RWPE2 (cell line): ENCODE measurements around the gene HOTAIR.

ENCODE experiments used
- ATAC-seq: fragments of 200-7000 bp; cut with Tn5 transposase; 3 replicates; pipeline ENCODE4 v1.9.1; 2021; ENCODE audit warnings: low read depth
- DNase-seq: peaks from one replicate; pipeline ENCODE4 v3.0.0-alpha.2; 2020; ENCODE audit warnings: low spot score
- H3K27ac ChIP-seq: fragments of 450-650 bp; 2 replicates; pipeline ENCODE4 v1.5.1; 2017; ENCODE audit warnings: mild to moderate bottlenecking; ENCODE audit not compliant: poor library complexity, severe bottlenecking
- H3K27me3 ChIP-seq: fragments of 250-450 bp; sonication (Bioruptor Pico); 2 replicates; pipeline ENCODE4 v1.5.1; 2021; ENCODE audit warnings: mild to moderate bottlenecking, moderate library complexity; ENCODE audit not compliant: insufficient read depth, poor library complexity, severe bottlenecking
- H3K36me3 ChIP-seq: fragments of 250-450 bp; sonication (Bioruptor Pico); 2 replicates; pipeline ENCODE4 v1.5.1; 2020; ENCODE audit warnings: low read depth, mild to moderate bottlenecking, moderate library complexity
- H3K4me1 ChIP-seq: fragments of 250-450 bp; sonication (Bioruptor Pico); 2 replicates; pipeline ENCODE4 v1.5.1; 2021; ENCODE audit warnings: mild to moderate bottlenecking, moderate library complexity; ENCODE audit not compliant: insufficient read depth, poor library complexity, severe bottlenecking
- H3K4me3 ChIP-seq: fragments of 250-450 bp; sonication (Bioruptor Pico); 2 replicates; pipeline ENCODE4 v1.5.1; 2021; ENCODE audit warnings: mild to moderate bottlenecking, moderate library complexity; ENCODE audit not compliant: severe bottlenecking
- H3K9me3 ChIP-seq: fragments of 250-450 bp; sonication (Bioruptor Pico); 2 replicates; pipeline ENCODE4 v1.5.1; 2021; ENCODE audit warnings: mild to moderate bottlenecking, moderate library complexity; ENCODE audit not compliant: severe bottlenecking
- CTCF ChIP-seq: fragments of 450-650 bp; IDR thresholded peaks from one replicate; pipeline ENCODE4 v1.5.1; 2017; ENCODE audit warnings: mild to moderate bottlenecking, moderate library complexity; ENCODE audit not compliant: poor library complexity, severe bottlenecking

The HOTAIR gene

GRCh38 chr12:54017878-54018467 lies 43.2 kb upstream of the HOTAIR start:
- H3K27ac ChIP-seq, result peak overlapping the region; percentile 31
- H3K9me3 ChIP-seq, result no peaks in the 10 kb centered on the region
- H3K36me3 ChIP-seq, result no peaks in the 10 kb centered on the region
- no peak for TF ChIP-seq CTCF
- DNase-seq (no peak), ATAC-seq (peak; percentile 75)
- H3K27me3 ChIP-seq, result peaks cover 76% of the 10 kb centered on the region
- peak overlapping the region; percentile 44 for H3K4me3 ChIP-seq
- H3K4me1 ChIP-seq, result no peaks in the 10 kb centered on the region

GRCh38 chr12:54017027-54017788 lies 42.5 kb upstream of the HOTAIR start:
- H3K27ac ChIP-seq, result peak overlapping the region; percentile 31

GRCh38 chr12:54016478-54016964 lies 41.8 kb upstream of the HOTAIR start:
- H3K27ac ChIP-seq, result peak overlapping the region; percentile 31
- H3K27me3 ChIP-seq, result peaks cover 74% of the 10 kb centered on the region
- H3K4me3 ChIP-seq, result peak overlapping the region; percentile 44
- H3K9me3 ChIP-seq, result no peaks in the 10 kb centered on the region
- peak; percentile 26 for ATAC-seq
- H3K36me3 ChIP-seq, result no peaks in the 10 kb centered on the region
- no peak for DNase-seq
- H3K4me1 ChIP-seq, result no peaks in the 10 kb centered on the region
- no peak for TF ChIP-seq CTCF

More at GRCh38 chr12:54017027-54017788, 42.5 kb upstream of the HOTAIR start:
- ATAC-seq (peak; percentile 48), DNase-seq (no peak)
- TF ChIP-seq CTCF, result no peak
- no peaks in the 10 kb centered on the region for H3K36me3 ChIP-seq
- no peaks in the 10 kb centered on the region for H3K4me1 ChIP-seq
- H3K4me3 ChIP-seq, result peak overlapping the region; percentile 44
- no peaks in the 10 kb centered on the region for H3K9me3 ChIP-seq
- H3K27me3 ChIP-seq, result peaks cover 76% of the 10 kb centered on the region

GRCh38 chr12:54016051-54016450 lies 41.3 kb upstream of the HOTAIR start:
- no peak for DNase-seq
- peak overlapping the region; percentile 44 for H3K4me3 ChIP-seq

More at GRCh38 chr12:54016051-54016450, 41.3 kb upstream of the HOTAIR start:
- Histone ChIP-seq H3K27ac (peak overlapping the region; percentile 31), H3K36me3 (no peaks in the 10 kb centered on the region), H3K4me1 (no peaks in the 10 kb centered on the region), H3K27me3 (peaks cover 76% of the 10 kb centered on the region), H3K9me3 (no peaks in the 10 kb centered on the region)
- no peak for TF ChIP-seq CTCF
- ATAC-seq, result no peak
